HG02943 (cell line): ENCODE data around the gene PSEN1.

ENCODE experiments used
- ATAC-seq: cut with Tn5 transposase; IDR thresholded peaks from one replicate; pipeline ENCODE4 v1.9.1; 2021; ENCODE audit warnings: mild to moderate bottlenecking, low read depth, moderate library complexity; ENCODE audit not compliant: unreplicated experiment

PSEN1 gene

GRCh38 chr14:73136387-73137225 lies at the start of gene PSEN1:
Gene PSEN1, plus strand, starts transcription at chr14:73136507. Its CDS starts 11,513 bp downstream, at chr14:73148020.
- peak; percentile 92 for ATAC-seq

- ATAC-seq = no peak
Observed at GRCh38 chr14:73091044-73091443, 45.3 kb upstream of the PSEN1 start.

- no peak for ATAC-seq
Observed at GRCh38 chr14:73097421-73097820, 38.9 kb upstream of the PSEN1 start.

GRCh38 chr14:73100334-73100733 lies 36.0 kb upstream of the PSEN1 start:
- ATAC-seq = no peak

GRCh38 chr14:73102806-73103497 lies 33.4 kb upstream of the PSEN1 start:
- no peak for ATAC-seq

GRCh38 chr14:73105050-73105449 lies 31.3 kb upstream of the PSEN1 start:
- no peak for ATAC-seq

- ATAC-seq = no peak
Observed at GRCh38 chr14:73105727-73106126, 30.6 kb upstream of the PSEN1 start.

GRCh38 chr14:73116079-73116665 lies 20.1 kb upstream of the PSEN1 start:
- ATAC-seq = no peak

GRCh38 chr14:73124180-73124894 lies 12.0 kb upstream of the PSEN1 start:
- ATAC-seq = no peak

GRCh38 chr14:73125169-73125588 lies 11.1 kb upstream of the PSEN1 start:
- no peak for ATAC-seq

GRCh38 chr14:73125746-73126145 lies 10.6 kb upstream of the PSEN1 start:
- no peak for ATAC-seq

- no peak for ATAC-seq
Observed at GRCh38 chr14:73133795-73134194, 2.5 kb upstream of the PSEN1 start.

GRCh38 chr14:73136085-73136386 lies 271 bp upstream of the PSEN1 start:
- ATAC-seq = no peak

GRCh38 chr14:73140811-73141323 lies 4.6 kb downstream of the PSEN1 start:
- no peak for ATAC-seq

GRCh38 chr14:73142216-73142615 lies 5.9 kb downstream of the PSEN1 start:
- no peak for ATAC-seq

- no peak for ATAC-seq
Observed at GRCh38 chr14:73143003-73143402, 6.7 kb downstream of the PSEN1 start.

- ATAC-seq = no peak
Observed at GRCh38 chr14:73143617-73144016, 7.3 kb downstream of the PSEN1 start.

- ATAC-seq = no peak
Observed at GRCh38 chr14:73145371-73145770, 9.1 kb downstream of the PSEN1 start.

- no peak for ATAC-seq
Observed at GRCh38 chr14:73146111-73146510, 9.8 kb downstream of the PSEN1 start.

- ATAC-seq = no peak
Observed at GRCh38 chr14:73149753-73150152, 13.4 kb downstream of the PSEN1 start.

GRCh38 chr14:73153272-73153671 lies 17.0 kb downstream of the PSEN1 start:
- ATAC-seq = no peak
